HG03066 (cell line): ENCODE results near the gene STMN3.
"Not testable (repeated sequence)": the region's sequence is repeated elsewhere in the genome, so short reads cannot be mapped to it uniquely, and the experiment has no call there.

Experiments
- ATAC-seq: cut with Tn5 transposase; IDR thresholded peaks from one replicate; pipeline ENCODE4 v1.9.1; 2021; ENCODE audit warnings: low read depth; ENCODE audit not compliant: unreplicated experiment

The STMN3 gene

DNA sequence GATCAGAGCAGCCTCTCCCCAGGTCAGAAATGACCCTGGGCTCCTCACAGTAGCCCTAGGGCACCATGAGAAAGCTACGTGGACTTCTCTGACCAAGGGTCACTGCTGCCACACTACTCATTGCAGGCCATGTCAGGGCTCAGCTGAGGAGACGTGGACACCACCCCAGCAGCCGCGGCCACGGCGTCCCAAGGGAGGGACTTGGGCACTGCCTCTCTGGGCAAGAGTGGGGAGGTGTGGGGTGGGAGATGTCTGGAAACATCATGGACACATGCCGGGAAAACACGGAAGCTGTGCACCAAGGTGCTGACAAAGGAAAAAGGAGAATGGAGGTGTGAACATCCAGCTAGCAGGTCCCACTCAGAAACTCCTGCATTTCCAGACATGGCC lies 35.4 kb downstream of the STMN3 start:
- ATAC-seq = no peak

DNA sequence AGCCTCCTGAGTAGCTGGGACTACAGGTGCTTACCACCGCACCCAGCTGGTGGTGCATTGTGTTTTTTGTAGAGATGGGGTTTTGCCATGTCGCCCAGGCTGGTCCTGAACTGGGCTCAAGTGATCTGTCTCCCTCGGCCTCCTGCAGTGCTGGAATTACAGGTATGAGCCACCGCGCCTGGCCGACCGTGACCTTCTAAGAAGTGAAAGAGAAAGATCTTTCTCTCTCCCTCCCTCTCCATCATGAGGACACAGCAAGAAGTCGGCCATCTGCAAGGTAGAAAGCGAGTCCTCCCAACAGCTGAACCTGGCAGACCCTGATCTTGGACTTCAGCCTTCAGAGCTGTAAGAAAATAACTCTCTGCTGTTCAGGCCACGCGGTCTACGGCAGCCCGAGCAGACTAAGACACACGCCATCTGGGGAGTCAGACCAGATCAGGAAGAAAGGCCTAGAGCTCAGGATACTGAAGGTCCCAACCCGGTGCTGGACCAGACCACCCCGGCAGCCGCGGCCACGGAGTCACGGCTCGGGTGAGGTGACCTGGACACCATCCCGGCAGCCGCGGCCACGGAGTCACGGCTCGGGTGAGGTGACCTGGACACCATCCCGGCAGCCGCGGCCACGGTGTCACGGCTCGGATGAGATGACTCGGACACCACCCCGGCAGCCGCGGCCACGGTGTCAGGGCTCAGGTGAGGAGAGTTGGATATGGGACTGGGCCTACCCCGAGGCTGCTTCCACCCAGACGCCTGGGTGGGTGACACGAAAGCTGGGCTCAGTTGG lies 35.9 kb downstream of the STMN3 start:
- no peak for ATAC-seq

DNA sequence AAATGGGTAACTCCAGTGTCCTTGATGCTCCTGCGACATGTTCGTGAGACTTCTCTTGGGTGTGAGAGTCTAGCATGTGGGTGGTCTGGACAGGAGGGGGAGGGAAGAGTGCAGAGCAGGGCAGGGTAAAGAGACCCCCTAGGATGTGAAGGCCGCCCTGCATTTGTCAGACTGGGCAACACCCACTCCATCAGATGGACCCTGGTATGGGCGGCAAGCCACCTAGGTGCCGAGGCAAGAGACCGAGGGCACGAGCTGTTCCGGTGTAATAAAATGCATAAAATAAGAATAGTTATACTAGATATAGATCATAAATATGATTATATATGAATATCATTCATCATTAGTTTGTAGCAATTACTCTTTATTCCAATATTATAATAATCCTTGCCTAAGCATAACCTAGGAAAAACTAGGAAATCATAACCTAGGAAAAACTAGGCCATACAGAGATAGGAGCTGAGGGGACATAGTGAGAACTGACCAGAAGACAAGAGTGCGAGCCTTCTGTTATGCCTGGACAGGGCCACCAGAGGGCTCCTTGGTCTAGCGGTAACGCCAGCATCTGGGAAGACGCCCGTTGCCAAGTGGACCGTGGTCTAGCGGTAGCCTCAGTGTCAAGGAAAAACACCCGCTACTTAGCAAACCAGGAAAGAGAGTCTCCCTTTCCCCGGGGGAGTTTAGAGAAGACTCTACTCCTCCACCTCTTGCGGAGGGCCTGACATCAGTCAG lies 39.2 kb downstream of the STMN3 start:
- not testable (repeated sequence) for ATAC-seq

DNA sequence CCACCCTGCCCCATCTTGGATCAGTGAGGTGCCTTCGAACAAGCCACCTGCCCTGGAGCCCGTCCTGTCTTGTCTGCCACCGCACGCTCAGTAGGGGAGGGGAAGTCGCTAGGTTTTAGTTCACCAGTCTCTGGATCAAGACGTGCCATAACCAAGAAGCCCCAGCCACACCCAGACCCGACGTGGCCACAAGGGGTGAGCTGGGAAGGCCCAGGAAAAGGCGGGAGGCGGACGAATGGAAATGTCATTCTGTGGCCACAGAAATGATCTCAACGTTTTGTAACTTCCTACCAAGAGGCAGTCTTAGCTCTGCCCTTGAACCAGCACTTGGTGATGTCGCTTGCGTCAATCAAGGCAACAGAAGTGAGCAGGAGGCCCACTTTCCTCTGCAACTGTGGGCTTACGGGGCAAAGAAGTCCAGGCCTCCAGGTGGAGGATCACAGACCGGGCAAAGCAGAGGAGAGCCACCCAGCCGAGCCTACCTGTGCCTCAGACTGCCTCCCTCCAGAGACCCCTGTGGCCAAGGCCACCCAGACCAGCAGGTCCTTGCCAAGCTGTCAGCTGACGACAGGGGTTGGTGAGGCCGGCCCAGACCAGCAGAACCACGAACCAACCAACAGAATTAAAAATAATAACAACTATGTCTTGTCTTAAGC lies 40.8 kb downstream of the STMN3 start:
- ATAC-seq = no peak

DNA sequence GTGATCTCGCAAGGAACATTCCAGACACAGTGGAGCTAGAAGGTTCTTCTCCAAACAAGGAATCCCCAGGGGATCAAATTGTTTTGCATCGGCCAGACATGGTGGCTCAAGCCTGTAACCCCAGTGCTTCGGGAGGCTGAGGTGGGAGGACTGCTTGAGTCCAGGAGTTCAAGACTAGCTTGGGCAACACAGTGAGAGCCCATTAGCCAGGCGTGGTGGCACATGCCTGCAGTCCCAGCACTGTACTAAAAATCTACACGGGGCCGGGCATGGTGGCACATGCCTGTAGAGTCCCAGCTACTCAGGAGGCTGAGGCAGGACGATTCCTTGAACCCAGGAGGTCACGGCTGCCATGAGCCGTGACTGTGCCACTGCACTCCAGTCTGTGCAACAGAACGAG lies 41.6 kb downstream of the STMN3 start:
- no peak for ATAC-seq

DNA sequence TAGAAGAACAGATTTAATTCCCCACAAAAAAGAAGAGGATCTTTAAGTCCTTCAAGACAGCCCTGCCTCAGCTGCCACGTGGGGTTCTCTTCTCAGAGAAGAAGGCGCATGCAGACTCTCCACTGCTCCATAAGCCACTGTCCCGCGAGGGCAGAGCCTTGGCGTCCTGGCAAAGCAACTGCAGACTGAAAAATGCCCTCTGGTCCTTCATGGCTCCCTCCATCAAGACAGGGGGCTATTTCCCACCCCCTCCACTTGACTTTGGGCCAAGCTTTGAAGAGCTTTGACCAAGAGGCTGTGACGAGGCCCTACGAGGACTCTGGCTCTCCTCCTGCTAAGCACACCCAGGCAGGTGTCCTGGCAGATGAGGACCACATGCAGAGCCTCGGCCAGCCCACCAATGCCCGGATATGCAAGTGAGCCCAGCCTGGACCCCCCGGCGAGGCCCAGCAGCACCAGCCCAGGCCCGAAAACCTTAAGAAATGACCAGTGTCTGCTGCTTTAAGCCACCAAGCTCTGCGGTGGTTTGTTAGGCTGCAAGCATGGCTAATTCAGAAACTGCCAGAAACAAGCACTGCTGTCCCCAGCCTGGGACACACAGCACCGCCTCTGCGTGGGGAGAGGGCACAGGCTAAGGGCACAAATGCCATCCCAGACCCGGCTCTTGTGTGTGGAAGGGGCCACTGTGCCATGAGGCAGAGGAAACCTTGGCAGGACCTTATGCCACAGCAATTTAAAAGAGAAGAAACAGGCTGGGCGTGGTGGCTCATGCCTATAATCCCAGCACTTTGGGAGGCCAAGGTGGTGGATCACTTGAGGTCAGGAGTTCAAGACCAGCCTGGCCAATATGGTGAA lies 42.4 kb downstream of the STMN3 start:
- ATAC-seq = no peak

DNA sequence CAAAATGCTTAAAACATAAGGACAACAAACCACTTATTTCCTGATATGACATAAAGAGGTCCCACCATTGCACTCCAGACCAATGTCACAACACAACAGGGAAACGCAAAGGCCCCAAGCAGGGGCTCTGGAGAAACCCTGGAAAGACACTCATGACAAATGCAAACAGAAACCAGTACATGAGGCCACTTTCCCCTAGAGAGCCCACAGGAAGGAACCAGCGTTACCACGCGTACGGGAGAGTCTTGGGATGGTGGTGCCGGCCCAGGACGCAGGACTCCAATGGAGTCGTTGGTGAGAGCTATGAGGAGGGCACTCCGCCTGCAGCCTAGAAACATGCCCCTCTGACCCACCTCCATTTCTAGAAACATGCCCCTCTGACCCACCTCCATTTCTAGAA lies 46.5 kb downstream of the STMN3 start:
- no peak for ATAC-seq

DNA sequence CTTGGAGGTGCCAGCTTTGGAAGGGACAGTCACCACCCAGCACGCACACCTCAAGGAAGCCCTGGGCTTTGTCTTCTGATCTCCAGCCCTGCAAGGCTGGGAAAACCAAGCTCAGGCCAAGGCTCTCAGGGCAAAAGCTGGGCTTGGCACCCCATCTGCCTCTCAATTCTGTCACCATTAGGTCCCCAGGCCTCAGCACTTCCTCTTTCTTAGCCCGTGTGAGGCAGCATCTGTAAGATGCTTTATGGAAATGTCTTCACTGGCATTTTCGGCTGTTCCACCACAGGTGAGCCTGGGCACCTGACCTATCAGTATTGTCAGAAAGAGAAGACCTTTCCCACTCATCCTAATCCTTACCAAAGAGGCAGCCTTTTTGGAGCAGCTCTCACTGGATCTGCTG lies 50.9 kb downstream of the STMN3 start:
- ATAC-seq = no peak

DNA sequence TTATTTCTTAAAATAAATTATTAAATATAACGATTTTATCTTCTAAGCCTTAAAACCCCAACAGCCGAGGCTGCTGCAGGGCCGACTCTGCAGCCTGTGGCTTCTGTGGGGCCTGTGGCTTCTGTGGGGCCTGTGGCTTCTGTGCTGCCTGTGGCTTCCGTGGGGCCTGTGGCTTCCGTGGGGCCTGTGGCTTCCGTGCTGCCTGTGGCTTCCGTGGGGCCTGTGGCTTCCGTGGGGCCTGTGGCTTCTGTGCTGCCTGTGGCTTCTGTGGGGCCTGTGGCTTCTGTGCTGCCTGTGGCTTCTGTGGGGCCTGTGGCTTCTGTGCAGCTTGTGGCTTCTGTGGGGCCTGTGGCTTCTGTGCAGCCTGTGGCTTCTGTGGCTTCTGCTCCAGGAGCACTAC lies 51.5 kb downstream of the STMN3 start:
- ATAC-seq = not testable (repeated sequence)

DNA sequence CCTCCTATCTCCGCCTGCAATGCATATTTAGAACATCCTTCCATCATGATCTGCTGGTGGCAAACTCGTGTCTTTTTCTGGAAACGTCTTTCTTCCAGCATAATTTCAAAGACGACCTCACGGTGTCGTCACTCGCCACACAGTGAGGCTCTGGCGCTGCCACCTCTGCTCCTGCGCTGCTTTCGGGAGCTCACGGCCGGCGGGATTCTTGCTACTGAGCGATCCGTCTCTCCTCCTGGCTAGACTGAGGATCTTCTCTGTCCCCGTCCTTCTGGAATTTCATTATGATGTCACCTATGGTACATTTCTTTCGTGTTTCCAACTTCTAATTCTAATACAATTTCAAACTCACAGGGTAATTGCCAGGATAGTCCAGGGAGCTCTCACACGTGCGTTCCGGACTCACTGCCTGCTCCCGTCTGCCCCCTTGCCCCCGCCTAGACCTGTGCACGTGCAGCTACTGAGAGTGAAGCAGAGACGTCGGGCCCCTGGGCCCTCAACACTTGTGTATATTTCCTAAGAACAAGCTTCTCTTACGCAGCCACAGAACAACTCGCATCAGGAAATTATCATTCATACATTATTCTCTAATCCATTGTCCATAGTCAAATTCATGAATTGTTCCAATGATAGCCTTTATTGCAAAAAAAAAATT lies 53.7 kb downstream of the STMN3 start:
- no peak for ATAC-seq

DNA sequence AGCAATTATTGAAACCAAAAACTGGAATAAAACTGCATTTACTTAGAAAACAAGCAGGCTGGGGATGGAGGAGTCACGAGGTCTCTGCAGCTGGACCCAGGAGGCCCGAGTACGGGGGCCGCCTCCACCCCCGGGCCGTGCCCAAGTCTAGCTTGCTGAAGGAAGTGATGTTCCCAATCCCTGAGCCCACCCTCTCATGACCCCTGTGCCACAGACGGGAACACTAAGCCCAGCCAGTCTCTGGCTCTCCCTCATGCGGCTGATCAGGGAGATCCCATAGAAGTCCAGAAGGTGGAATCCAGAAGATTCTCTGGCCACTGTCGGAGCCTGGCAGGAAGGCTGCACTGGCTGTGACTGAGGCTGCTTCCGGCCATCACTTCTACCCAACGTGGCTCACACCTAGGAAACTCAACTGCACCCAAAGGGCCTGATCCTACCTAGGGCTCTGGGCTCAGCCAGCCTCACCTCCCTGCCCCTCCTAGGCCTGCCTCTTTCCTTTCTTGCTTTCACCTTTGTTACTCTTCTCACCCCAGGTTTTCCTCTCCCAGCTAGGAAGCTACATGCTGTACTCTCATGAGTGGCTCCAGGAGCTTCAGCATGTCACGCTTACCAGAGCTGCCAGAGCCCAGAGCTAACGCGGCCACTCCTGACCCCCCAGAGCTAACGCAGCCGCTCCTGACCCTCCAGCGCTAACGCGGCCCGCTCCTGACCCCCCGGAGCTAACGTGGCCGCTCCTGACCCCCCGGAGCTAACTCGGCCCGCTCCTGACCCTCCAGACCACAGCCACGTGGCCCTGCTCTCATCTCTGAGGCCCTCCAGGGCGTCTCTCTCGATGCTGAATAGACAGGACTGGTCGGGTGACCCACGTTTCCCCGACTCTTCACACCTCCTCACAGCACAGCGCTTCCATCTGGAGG lies 54.5 kb downstream of the STMN3 start:
- ATAC-seq = no peak

DNA sequence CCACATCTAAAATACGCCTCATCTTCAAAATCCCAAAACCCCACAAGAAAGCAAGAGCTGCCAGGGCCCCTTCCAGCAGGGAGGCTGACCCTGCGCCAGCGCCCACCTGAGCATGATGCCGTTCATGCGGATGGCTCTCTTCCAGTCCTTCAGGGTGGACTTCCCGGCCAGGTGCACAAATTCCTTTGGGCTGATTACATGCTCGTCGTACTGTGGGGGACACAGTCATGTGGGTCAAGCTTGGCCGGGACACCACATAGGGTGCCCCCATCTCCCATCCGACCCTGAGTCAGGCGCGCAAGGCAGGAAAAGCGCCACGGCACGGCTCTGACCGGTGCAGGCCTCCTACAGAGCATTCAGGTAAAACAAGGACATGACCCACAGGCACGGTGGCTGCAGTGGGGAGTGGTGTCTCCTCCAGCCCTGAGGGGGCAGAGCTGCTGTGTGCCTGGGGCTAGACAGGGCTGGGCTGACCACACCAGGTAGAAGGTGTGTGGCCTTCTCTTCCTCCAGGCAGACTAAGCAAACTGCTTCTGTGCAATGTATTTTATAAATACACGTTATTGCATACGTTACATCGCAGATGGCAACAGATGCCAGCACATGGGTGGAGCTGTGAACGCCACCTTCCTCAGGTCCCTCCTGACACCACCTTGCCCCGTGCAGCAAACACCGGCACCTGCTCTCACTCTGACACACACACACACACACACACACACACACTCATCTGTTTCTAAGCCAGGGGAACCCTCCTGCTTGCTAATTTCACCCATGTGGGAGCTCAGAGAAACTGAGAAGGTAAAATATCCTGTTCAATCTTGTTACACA lies 55.4 kb downstream of the STMN3 start:
- no peak for ATAC-seq

DNA sequence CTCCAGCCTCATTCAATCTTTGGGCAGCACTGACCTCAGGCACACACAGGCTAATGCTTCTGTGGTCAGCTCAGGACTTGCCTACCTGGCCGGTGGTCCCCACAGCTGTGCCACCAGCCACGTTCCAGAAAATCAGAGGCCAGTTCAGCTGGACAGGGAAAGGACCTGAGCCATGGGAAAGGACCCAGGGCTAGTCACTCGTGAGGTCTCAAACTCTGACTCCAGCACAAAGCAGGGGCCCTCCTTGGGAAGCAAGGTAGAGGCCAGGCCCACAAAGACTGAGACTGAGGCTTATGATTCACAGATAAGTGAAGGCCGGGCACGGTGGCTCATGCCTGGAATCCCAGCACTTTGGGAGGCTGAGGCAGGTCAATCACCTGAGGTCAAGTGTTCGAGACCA lies 56.8 kb downstream of the STMN3 start:
- no peak for ATAC-seq

DNA sequence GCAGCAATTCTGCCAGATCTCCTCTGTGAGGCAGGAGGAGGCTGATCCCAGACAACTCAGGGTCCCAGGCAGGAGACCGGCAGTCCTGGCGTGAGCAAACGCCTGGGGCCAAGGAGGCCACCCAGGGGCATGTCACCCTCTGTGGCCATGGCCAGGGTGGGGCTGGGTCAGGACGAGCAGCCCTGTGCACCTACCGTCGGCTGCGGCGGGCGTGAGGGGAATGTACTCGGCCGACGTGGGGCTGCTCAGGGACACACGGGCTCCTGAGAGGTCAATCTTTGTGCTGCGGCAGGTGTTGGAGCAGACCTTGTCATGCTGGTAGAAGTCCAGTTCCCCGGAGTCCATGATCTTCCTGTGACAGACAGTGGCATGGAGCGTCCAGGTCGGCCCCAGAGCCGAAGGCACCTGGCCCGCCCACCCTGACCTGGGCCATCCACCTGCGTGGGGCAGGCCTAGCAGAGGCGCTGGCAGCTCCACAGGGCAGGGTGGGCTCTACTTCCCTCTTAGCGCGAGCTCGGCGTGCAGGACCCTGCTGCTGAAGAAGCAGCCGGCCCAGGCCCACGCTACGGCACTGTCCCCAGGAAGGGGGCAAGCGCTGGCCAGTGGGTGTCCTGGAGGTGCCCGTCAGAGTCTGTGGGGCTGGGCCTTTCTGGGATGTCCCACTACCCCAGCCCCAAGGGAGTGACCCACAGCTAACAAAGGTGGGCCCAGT lies 57.7 kb downstream of the STMN3 start:
- no peak for ATAC-seq

DNA sequence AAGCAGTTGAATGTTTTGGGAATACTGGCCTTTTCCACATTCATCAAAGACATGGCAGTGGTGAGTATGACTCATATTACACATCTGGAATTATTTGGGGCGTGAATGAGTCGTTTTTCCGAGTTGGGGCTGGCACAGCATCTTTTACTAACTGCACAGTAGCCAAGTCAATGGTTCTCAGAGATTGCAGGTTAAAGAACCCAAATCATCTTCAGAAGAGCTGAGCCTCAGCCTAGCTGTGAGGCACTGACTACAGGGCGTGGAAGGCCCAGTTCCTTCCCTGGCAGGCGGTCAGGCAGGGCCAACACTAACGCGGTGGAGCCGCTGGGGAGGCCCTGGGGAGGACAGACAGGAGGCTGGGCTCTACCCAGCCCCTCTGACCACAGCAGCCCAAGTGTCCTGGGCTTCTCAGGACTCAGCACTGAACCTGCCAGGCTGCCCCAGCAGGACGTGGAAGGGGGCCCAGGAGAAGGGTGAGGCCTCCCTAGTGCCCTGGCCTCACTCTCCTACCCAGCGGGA lies 59.1 kb downstream of the STMN3 start:
- no peak for ATAC-seq

DNA sequence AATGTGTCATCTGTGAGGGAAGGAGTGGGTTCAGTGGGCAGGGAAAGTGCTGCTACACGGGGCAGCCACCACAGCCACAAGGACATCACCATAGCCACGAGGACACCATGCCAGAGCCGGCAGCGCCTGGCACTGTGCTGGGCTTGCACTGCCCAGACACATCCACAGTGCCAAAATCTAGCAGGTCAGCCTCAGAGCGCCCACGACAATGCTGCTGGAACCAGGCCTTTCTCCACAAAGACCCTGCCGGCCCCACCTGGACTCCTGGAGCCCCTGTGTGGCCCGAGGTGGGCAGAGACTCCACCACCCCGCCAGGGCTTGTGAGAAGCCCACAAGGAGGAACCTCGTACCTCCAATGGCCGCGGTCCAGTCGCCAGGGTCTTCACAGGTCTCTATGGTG lies 60.6 kb downstream of the STMN3 start:
- no peak for ATAC-seq

DNA sequence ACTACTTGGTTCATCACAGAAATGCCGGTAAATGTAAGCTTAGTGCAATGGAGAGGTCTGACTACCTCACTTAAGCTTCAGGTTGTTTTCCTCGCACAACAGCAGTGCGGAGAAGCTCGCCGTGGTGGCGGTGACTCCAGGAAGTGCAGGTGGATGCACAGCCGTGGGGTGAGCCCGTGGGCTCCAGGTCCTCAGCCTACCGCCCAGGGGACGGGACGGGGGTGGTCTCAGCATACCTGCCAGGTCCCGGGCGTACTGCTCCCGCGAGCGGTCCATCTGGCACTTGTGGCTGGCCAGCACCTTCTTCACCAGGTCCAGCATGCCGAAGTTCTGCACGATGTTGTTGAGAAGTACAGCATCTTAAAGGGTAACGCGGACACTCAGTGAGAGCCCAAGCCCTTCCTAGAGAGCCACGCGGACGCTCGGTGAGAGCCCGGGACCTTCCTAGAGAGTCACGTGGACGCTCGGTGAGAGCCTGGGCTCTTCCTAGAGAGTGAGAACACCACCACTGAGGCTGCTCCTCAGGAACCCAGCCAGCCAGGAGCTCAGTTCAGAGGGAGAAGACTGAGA lies 61.4 kb downstream of the STMN3 start:
- no peak for ATAC-seq
